ENCODE results near the gene JARID2.

- TF ChIP-seq CTCF (IDR thresholded peaks at IDR 0.05; ENCODE audit: insufficient read depth, low read length, poor library complexity, severe bottlenecking) (no peak), EZH2phosphoT487 (conservative IDR thresholded peaks at IDR 0.05; ENCODE audit: low read length) (no peak)
Observed at GRCh38 chr6:15284743-15285142, 38.9 kb downstream of the JARID2 start.

Measured in SU-DHL-6 (cell line).